Measurements from ENCODE around the gene SCO1.

Gene SCO1

GRCh38 chr17:10724546-10725195 lies 27.3 kb upstream of the SCO1 start:
- no peak for DNase-seq
- TF ChIP-seq CTCF (IDR thresholded peaks at IDR 0.05) = no peak
- Histone ChIP-seq H3K27ac (no peak overlapping the region), H3K4me1 (peaks cover 0 to 5% (median 2%) of the 10 kb centered on the region in 4 donors), H3K36me3 (peaks cover 24 to 66% (median 27%) of the 10 kb centered on the region in 3 donors), H3K27me3 (no peaks in the 10 kb centered on the region), H3K4me3 (no peak overlapping the region), H3K9me3 (no peaks in the 10 kb centered on the region)
- intact Hi-C loops (cut with DNase I; ENCODE audit: low total_unique reads) = no loop called here

GRCh38 chr17:10718547-10718946 lies 21.2 kb upstream of the SCO1 start:
- Histone ChIP-seq H3K4me1 (no peaks in the 10 kb centered on the region), H3K27me3 (no peaks in the 10 kb centered on the region), H3K9me3 (no peaks in the 10 kb centered on the region), H3K36me3 (peaks cover 17 to 46% (median 20%) of the 10 kb centered on the region in 3 donors), H3K27ac (no peak overlapping the region), H3K4me3 (no peak overlapping the region)
- intact Hi-C loops (cut with DNase I; ENCODE audit: low total_unique reads) = no loop called here
- TF ChIP-seq CTCF (IDR thresholded peaks at IDR 0.05) = no peak
- DNase-seq = no peak

GRCh38 chr17:10716218-10716617 lies 18.9 kb upstream of the SCO1 start:
- Histone ChIP-seq H3K36me3 (peaks cover 27 to 50% (median 28%) of the 10 kb centered on the region in 3 donors), H3K27ac (no peak overlapping the region), H3K9me3 (no peaks in the 10 kb centered on the region), H3K27me3 (no peaks in the 10 kb centered on the region), H3K4me3 (no peak overlapping the region), H3K4me1 (no peaks in the 10 kb centered on the region)
- TF ChIP-seq CTCF (IDR thresholded peaks at IDR 0.05) = no peak
- intact Hi-C loops (cut with DNase I; ENCODE audit: low total_unique reads) = no loop called here
- no peak for DNase-seq

- H3K36me3 ChIP-seq = peaks cover 46 to 59% (median 49%) of the 10 kb centered on the region in 3 donors
- no peak for TF ChIP-seq CTCF (IDR thresholded peaks at IDR 0.05)
- DNase-seq = no peak
Observed at GRCh38 chr17:10713318-10713717, 16.0 kb upstream of the SCO1 start.

GRCh38 chr17:10705727-10706126 lies 8.4 kb upstream of the SCO1 start:
- H3K36me3 ChIP-seq = peaks cover 48 to 58% (median 48%) of the 10 kb centered on the region in 3 donors
- TF ChIP-seq CTCF (IDR thresholded peaks at IDR 0.05) = no peak
- intact Hi-C loops (cut with DNase I; ENCODE audit: low total_unique reads) = no loop called here
- DNase-seq = no peak
- peaks cover 0 to 11% (median 3%) of the 10 kb centered on the region in 4 donors for H3K4me1 ChIP-seq
- H3K27ac ChIP-seq = no peak overlapping the region
- no peak overlapping the region for H3K4me3 ChIP-seq
- no peaks in the 10 kb centered on the region for H3K27me3 ChIP-seq
- H3K9me3 ChIP-seq = no peaks in the 10 kb centered on the region

More at GRCh38 chr17:10713318-10713717, 16.0 kb upstream of the SCO1 start:
- no peak overlapping the region for H3K4me3 ChIP-seq
- no peaks in the 10 kb centered on the region for H3K27me3 ChIP-seq
- no peaks in the 10 kb centered on the region for H3K9me3 ChIP-seq
- intact Hi-C loops (cut with DNase I; ENCODE audit: low total_unique reads) = no loop called here
- no peaks in the 10 kb centered on the region for H3K4me1 ChIP-seq
- no peak overlapping the region for H3K27ac ChIP-seq
